Measurements from ENCODE around the gene FCHSD2.
A peak's percentile ranks its signal among the peaks of the same experiment; 100 is the strongest.

FCHSD2 gene

GRCh38 chr11:73149105-73149504 is 7.0 kb upstream of the FCHSD2 start:
- no peak for TF ChIP-seq CTCF (IDR thresholded peaks at IDR 0.05; ENCODE audit: extremely low read depth, missing control alignments)
- DNase-seq (ENCODE audit: low spot score), result no peak

- no peak for TF ChIP-seq CTCF (IDR thresholded peaks at IDR 0.05; ENCODE audit: extremely low read depth, missing control alignments)
- no peak for DNase-seq (ENCODE audit: low spot score)
Observed at GRCh38 chr11:73147771-73148681, 5.9 kb upstream of the FCHSD2 start.

- DNase-seq (ENCODE audit: low spot score), result no peak
- TF ChIP-seq CTCF (IDR thresholded peaks at IDR 0.05; ENCODE audit: extremely low read depth, missing control alignments), result no peak
Observed at GRCh38 chr11:73145986-73146575, 4.0 kb upstream of the FCHSD2 start.

GRCh38 chr11:73143126-73143838 is 1.2 kb upstream of the FCHSD2 start:
- TF ChIP-seq CTCF (IDR thresholded peaks at IDR 0.05; ENCODE audit: extremely low read depth, missing control alignments), result no peak
- DNase-seq (ENCODE audit: low spot score), result peak; percentile 30

- peak; percentile 77 for DNase-seq (ENCODE audit: low spot score)
Observed at GRCh38 chr11:73141309-73142127, 600 bp downstream of the FCHSD2 start.

GRCh38 chr11:73141031-73141308 is 1.1 kb downstream of the FCHSD2 start:
- DNase-seq (ENCODE audit: low spot score), result peak; percentile 41
- no peak for TF ChIP-seq CTCF (IDR thresholded peaks at IDR 0.05; ENCODE audit: extremely low read depth, missing control alignments)

More at GRCh38 chr11:73141309-73142127, 600 bp downstream of the FCHSD2 start:
- TF ChIP-seq CTCF (IDR thresholded peaks at IDR 0.05; ENCODE audit: extremely low read depth, missing control alignments), result peak; percentile 7

Measured in GM20000 (cell line).